A673 (cell line): ENCODE data around the gene DHRS7C. TPM values are rescaled to one million over a fixed set of nuclear protein-coding genes. Genes with fewer than 3 reads are reported as not detected.

Experiments used
- Bru-seq: library from RNA; stranded (reverse); fragments of 400-500 nt; gene quantifications from one replicate; lab custom pipeline; 2021; lab: Mats Ljungman, UMichigan
- BruChase-seq, 2 experiments: library from RNA; stranded (reverse); fragments of 400-500 nt; gene quantifications; one replicate each; lab custom pipeline; 2021; lab: Mats Ljungman, UMichigan
- BruUV-seq: library from RNA; stranded (reverse); fragments of 400-500 nt; replicated peaks from 2 replicates; lab custom pipeline; 2021; lab: Mats Ljungman, UMichigan
- CTCF ChIA-PET: fragments of 300-600 bp; sonication (Branson Sonifier 250); formaldehyde crosslinking; loops from one replicate; lab custom pipeline; 2022; ENCODE audit warnings: antibody characterized with exemption; lab: Charles Lee
- POLR2A ChIA-PET: fragments of 300-600 bp; sonication (Branson Sonifier 250); formaldehyde crosslinking; loops from one replicate; lab custom pipeline; 2022; ENCODE audit warnings: antibody characterized with exemption; ENCODE audit not compliant: low non-redundant PET; lab: Charles Lee
- DNase-seq: peaks from one replicate; pipeline ENCODE4 v3.0.0-alpha.2; 2015; ENCODE audit warnings: low spot score
- H3K27ac ChIP-seq: fragments of 200-600 bp; sonication (generic); 2 replicates; pipeline ENCODE4 v1.5.1; 2016; ENCODE audit warnings: mixed run types, low read depth, mild to moderate bottlenecking, mixed read lengths, antibody characterized with exemption, low read length; ENCODE audit not compliant: poor library complexity, severe bottlenecking
- H3K27me3 ChIP-seq: fragments of 200-600 bp; sonication (generic); replicated peaks from 2 replicates; pipeline ENCODE4 v1.6.1; 2017; ENCODE audit warnings: mixed run types, low read depth, mild to moderate bottlenecking, mixed read lengths, antibody characterized with exemption, low read length; ENCODE audit not compliant: insufficient read depth, poor library complexity
- H3K36me3 ChIP-seq: fragments of 200-600 bp; sonication (generic); 2 replicates; pipeline ENCODE4 v1.6.1; 2016; ENCODE audit warnings: mixed run types, mild to moderate bottlenecking, mixed read lengths, antibody characterized with exemption, low read length; ENCODE audit not compliant: insufficient read depth, poor library complexity, severe bottlenecking
- H3K4me1 ChIP-seq: fragments of 200-600 bp; sonication (generic); 2 replicates; pipeline ENCODE4 v1.6.1; 2017; ENCODE audit warnings: mixed run types, mild to moderate bottlenecking, mixed read lengths, antibody characterized with exemption, low read length; ENCODE audit not compliant: insufficient read depth, poor library complexity, severe bottlenecking
- H3K4me3 ChIP-seq: fragments of 200-600 bp; sonication (generic); 2 replicates; pipeline ENCODE4 v1.5.1; 2016; ENCODE audit warnings: low read depth, mixed run types, mild to moderate bottlenecking, mixed read lengths, low read length; ENCODE audit not compliant: poor library complexity, severe bottlenecking
- H3K9me3 ChIP-seq: fragments of 200-600 bp; sonication (generic); 2 replicates; pipeline ENCODE4 v1.6.1; 2016; ENCODE audit warnings: mixed run types, low read depth, mild to moderate bottlenecking, mixed read lengths, antibody characterized with exemption, low read length; ENCODE audit not compliant: poor library complexity, severe bottlenecking
- EZH2 ChIP-seq: fragments of 200-600 bp; sonication (generic); IDR thresholded peaks from 2 replicates; pipeline ENCODE4 v1.6.1; 2017; ENCODE audit warnings: borderline replicate concordance, low read depth, mild to moderate bottlenecking, mixed read lengths, antibody characterized with exemption, low read length; ENCODE audit not compliant: poor library complexity, severe bottlenecking
- intact Hi-C: fragments of 100-400 bp; cut with micrococcal nuclease; formaldehyde crosslinking; loops from one replicate; pipeline ENCODE4 v1.10.0; 2022; ENCODE audit not compliant: unreplicated experiment
- long read RNA-seq: library from polyadenylated mRNA; stranded (forward); transcript quantifications from one replicate; pipeline ENCODE4 v2.0.0, GENCODE V29; 2022
- total RNA-seq: library from RNA; stranded (reverse); gene quantifications from 2 replicates; pipeline ENCODE4 v1.2.3, GENCODE V29; 2021
- TF ChIP-seq, protein P1 (sequence below): fragments of 300-800, 200-600 bp; sonication (generic); conservative IDR thresholded peaks from 2 replicates; pipeline ENCODE4 v1.5.1; 2017; ENCODE audit warnings: low read depth, mild to moderate bottlenecking, antibody characterized with exemption, low read length, moderate library complexity, mixed read lengths

Gene DHRS7C
- total RNA-seq (not detected in 2 replicates), Bru-seq, nascent RNA (not detected), BruChase-seq, experiment 1, labeled RNA remaining after a 2-hour chase (not detected), BruChase-seq, experiment 2, labeled RNA remaining after a 6-hour chase (not detected)
- long read RNA-seq: 0 reads

- intact Hi-C loops: no loop called here
- no peak within 1 kb of the TSS for H3K27ac ChIP-seq
- BruUV-seq: no TSS peak
- H3K9me3 ChIP-seq: no peaks in the 10 kb centered on the region
- ChIA-PET CTCF (no interaction called here), POLR2A (no interaction called here)
- DNase-seq: no peak
- no peaks in the 10 kb centered on the region for H3K27me3 ChIP-seq
- no peak for TF ChIP-seq EZH2
- TF ChIP-seq, protein P1, sequence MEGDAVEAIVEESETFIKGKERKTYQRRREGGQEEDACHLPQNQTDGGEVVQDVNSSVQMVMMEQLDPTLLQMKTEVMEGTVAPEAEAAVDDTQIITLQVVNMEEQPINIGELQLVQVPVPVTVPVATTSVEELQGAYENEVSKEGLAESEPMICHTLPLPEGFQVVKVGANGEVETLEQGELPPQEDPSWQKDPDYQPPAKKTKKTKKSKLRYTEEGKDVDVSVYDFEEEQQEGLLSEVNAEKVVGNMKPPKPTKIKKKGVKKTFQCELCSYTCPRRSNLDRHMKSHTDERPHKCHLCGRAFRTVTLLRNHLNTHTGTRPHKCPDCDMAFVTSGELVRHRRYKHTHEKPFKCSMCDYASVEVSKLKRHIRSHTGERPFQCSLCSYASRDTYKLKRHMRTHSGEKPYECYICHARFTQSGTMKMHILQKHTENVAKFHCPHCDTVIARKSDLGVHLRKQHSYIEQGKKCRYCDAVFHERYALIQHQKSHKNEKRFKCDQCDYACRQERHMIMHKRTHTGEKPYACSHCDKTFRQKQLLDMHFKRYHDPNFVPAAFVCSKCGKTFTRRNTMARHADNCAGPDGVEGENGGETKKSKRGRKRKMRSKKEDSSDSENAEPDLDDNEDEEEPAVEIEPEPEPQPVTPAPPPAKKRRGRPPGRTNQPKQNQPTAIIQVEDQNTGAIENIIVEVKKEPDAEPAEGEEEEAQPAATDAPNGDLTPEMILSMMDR: no peak
- no peak within 1 kb of the TSS for H3K4me3 ChIP-seq
- no peaks in the 10 kb centered on the region for H3K4me1 ChIP-seq
- no peaks in the 10 kb centered on the region for H3K36me3 ChIP-seq
Observed at GRCh38 chr17:9790889-9791876, at the start of gene DHRS7C. Gene DHRS7C (minus strand): TSS chr17:9791592. CDS start chr17:9791284, 308 bp downstream.

- Histone ChIP-seq H3K27me3 (peaks cover 16% of the 10 kb centered on the region), H3K4me3 (no peak overlapping the region), H3K4me1 (no peaks in the 10 kb centered on the region), H3K9me3 (no peaks in the 10 kb centered on the region), H3K27ac (no peak overlapping the region), H3K36me3 (no peaks in the 10 kb centered on the region)
- BruUV-seq: no TSS peak
- CTCF ChIA-PET: no interaction called here
- no peak for DNase-seq
- TF ChIP-seq, protein P1: no peak
- intact Hi-C loops: no loop called here
- POLR2A ChIA-PET: interaction anchor here (0.6 kb wide), 1 partner anchor 1307 kb away, joined by 3 read pairs; no protein-coding TSS in a partner anchor
Observed at GRCh38 chr17:9839433-9839832, 48.0 kb upstream of the DHRS7C start.

GRCh38 chr17:9837551-9838471 lies 46.4 kb upstream of the DHRS7C start:
- intact Hi-C loops: no loop called here
- H3K4me1 ChIP-seq: no peaks in the 10 kb centered on the region
- TF ChIP-seq, protein P1: no peak
- no peak for TF ChIP-seq EZH2
- ChIA-PET POLR2A (no interaction called here), CTCF (interaction anchor here (0.6 kb wide), 1 partner anchor 93 kb away, joined by 3 read pairs; no protein-coding TSS in a partner anchor)
- H3K36me3 ChIP-seq: no peaks in the 10 kb centered on the region
- peaks cover 16% of the 10 kb centered on the region for H3K27me3 ChIP-seq
- H3K27ac ChIP-seq: no peak overlapping the region
- H3K9me3 ChIP-seq: no peaks in the 10 kb centered on the region
- no peak overlapping the region for H3K4me3 ChIP-seq
- no TSS peak for BruUV-seq
- no peak for DNase-seq
